ENCODE measurements around the gene ADNP. TPM values are rescaled to one million over a fixed set of nuclear protein-coding genes. Genes with fewer than 3 reads are reported as not detected.

The ADNP gene
- total RNA-seq, 1 experiment from 2014 or later = 106 TPM

GRCh38 chr20:50876816-50877215 is 54.4 kb downstream of the ADNP start (continued):
- TF ChIP-seq ZNF219 (CRISPR knock-in tag; IDR thresholded peaks at IDR 0.05; ENCODE audit: borderline replicate concordance) = no peak
- no peak for TF ChIP-seq AR (CRISPR knock-in tag; IDR thresholded peaks at IDR 0.05)
- no peak for TF ChIP-seq GABPB1 (CRISPR knock-in tag; IDR thresholded peaks at IDR 0.05)
- TF ChIP-seq STAT6 (CRISPR knock-in tag; conservative IDR thresholded peaks at IDR 0.05; ENCODE audit: low read depth) = no peak
- no peak for TF ChIP-seq ZNF121 (CRISPR knock-in tag; IDR thresholded peaks at IDR 0.05)
- TF ChIP-seq SMAD4 (CRISPR knock-in tag; IDR thresholded peaks at IDR 0.05) = no peak
- no peak for TF ChIP-seq ATF2 (CRISPR knock-in tag; IDR thresholded peaks at IDR 0.05; ENCODE audit: borderline replicate concordance, low read depth)
- TF ChIP-seq ZNF396 (CRISPR knock-in tag; IDR thresholded peaks at IDR 0.05; ENCODE audit: borderline replicate concordance) = no peak
- no peak for TF ChIP-seq USF1 (CRISPR knock-in tag; IDR thresholded peaks at IDR 0.05)

GRCh38 chr20:50876063-50876685 is 55.1 kb downstream of the ADNP start:
- Mint-ChIP-seq H3K4me3 (no peak overlapping the region), H3K9me3 (no peaks in the 10 kb centered on the region), H3K27ac (0 out of 2 replicates have a peak overlapping the region, but pooled peaks have one; percentile 49), H3K4me1 (peaks cover 27% of the 10 kb centered on the region), H3K36me3 (peaks cover 15% of the 10 kb centered on the region), H3K27me3 (ENCODE audit: low read depth) (no peaks in the 10 kb centered on the region)
- ATAC-seq = no peak
- POLR2A ChIA-PET = no interaction called here
- DNase-seq (ENCODE audit: low spot score) = no peak
- CTCF ChIA-PET = interaction anchor here (0.7 to 1.2 kb wide), 2 partner anchors 81 to 105 kb away, joined by 3 read pairs; partner anchors contain the start of gene BCAS4
- TF ChIP-seq MYBL2 (CRISPR knock-in tag; IDR thresholded peaks at IDR 0.05) (no peak), PRDM15 (CRISPR knock-in tag; IDR thresholded peaks at IDR 0.05) (no peak), AFF4 (CRISPR knock-in tag; IDR thresholded peaks at IDR 0.05; ENCODE audit: borderline replicate concordance) (no peak), HMGXB4 (CRISPR knock-in tag; IDR thresholded peaks at IDR 0.05) (no peak), FOXP4 (CRISPR knock-in tag; IDR thresholded peaks at IDR 0.05) (no peak), CBFB (CRISPR knock-in tag; IDR thresholded peaks at IDR 0.05; ENCODE audit: low read depth) (no peak)
